Measurements from ENCODE around the gene PRDM16. TPM values are rescaled to one million over a fixed set of nuclear protein-coding genes. Genes with fewer than 3 reads are reported as not detected.
A peak's percentile ranks its signal among the peaks of the same experiment; 100 is the strongest.

PRDM16 gene
- total RNA-seq (2014; rRNA removed; shearing (Covaris generic)), result 1.2 and 1.4 TPM in 2 replicates

- H3K4me1 ChIP-seq, result no peaks in the 10 kb centered on the region
- DNase-seq, result peak; percentile 52 to 66
- H3K9me3 ChIP-seq (replicated peaks), result no peaks in the 10 kb centered on the region
- H3K27me3 ChIP-seq, result no peaks in the 10 kb centered on the region; the same call in 1 of the 2 replicates
- H3K27ac ChIP-seq, result no peak within 1 kb of the TSS
- H3K4me3 ChIP-seq, result peak within 1 kb of the TSS; percentile 57
- no peaks in the 10 kb centered on the region for H3K36me3 ChIP-seq
Measured at GRCh38 chr1:3068564-3069431, at the start of gene PRDM16. TSS of gene PRDM16 (plus strand) at chr1:3069203. CDS start at chr1:3069260, 57 bp downstream.

GRCh38 chr1:3019516-3020051 lies 49.4 kb upstream of the PRDM16 start:
- Histone ChIP-seq H3K27ac (no peak overlapping the region), H3K4me3 (no peak overlapping the region), H3K4me1 (no peaks in the 10 kb centered on the region), H3K36me3 (no peaks in the 10 kb centered on the region), H3K27me3 (peaks cover 16% of the 10 kb centered on the region; the same call in 1 of the 2 replicates), H3K9me3 (replicated peaks) (no peaks in the 10 kb centered on the region)
- DNase-seq, result no peak

GRCh38 chr1:3020263-3020909 lies 48.6 kb upstream of the PRDM16 start:
- Histone ChIP-seq H3K36me3 (no peaks in the 10 kb centered on the region), H3K4me1 (no peaks in the 10 kb centered on the region), H3K4me3 (no peak overlapping the region), H3K9me3 (replicated peaks) (no peaks in the 10 kb centered on the region), H3K27ac (no peak overlapping the region), H3K27me3 (peaks cover 17% of the 10 kb centered on the region; the same call in 1 of the 2 replicates)
- no peak for DNase-seq

GRCh38 chr1:3021233-3021671 lies 47.8 kb upstream of the PRDM16 start, which contains the start of gene ACTRT2:
TSS of gene ACTRT2 (plus strand) at chr1:3021467. CDS start at chr1:3021687, 220 bp downstream.
- H3K36me3 ChIP-seq, result no peaks in the 10 kb centered on the region
- no peaks in the 10 kb centered on the region for H3K4me1 ChIP-seq
- H3K9me3 ChIP-seq (replicated peaks), result no peaks in the 10 kb centered on the region
- no peak within 1 kb of the TSS for H3K27ac ChIP-seq
- peaks cover 14% of the 10 kb centered on the region; the same call in 1 of the 2 replicates for H3K27me3 ChIP-seq
- H3K4me3 ChIP-seq, result no peak within 1 kb of the TSS
- no peak for DNase-seq

GRCh38 chr1:3021801-3022401 lies 47.1 kb upstream of the PRDM16 start:
- H3K4me1 ChIP-seq, result no peaks in the 10 kb centered on the region
- no peak overlapping the region for H3K4me3 ChIP-seq
- H3K9me3 ChIP-seq (replicated peaks), result no peaks in the 10 kb centered on the region
- no peak for DNase-seq
- peaks cover 14% of the 10 kb centered on the region; the same call in 1 of the 2 replicates for H3K27me3 ChIP-seq
- no peak overlapping the region for H3K27ac ChIP-seq
- H3K36me3 ChIP-seq, result no peaks in the 10 kb centered on the region

GRCh38 chr1:3022511-3022973 lies 46.5 kb upstream of the PRDM16 start:
- Histone ChIP-seq H3K36me3 (no peaks in the 10 kb centered on the region), H3K27ac (no peak overlapping the region), H3K9me3 (replicated peaks) (no peaks in the 10 kb centered on the region), H3K4me3 (no peak overlapping the region), H3K27me3 (peaks cover 11% of the 10 kb centered on the region), H3K4me1 (no peaks in the 10 kb centered on the region)
- DNase-seq, result no peak

- no peak overlapping the region for H3K4me3 ChIP-seq
- H3K36me3 ChIP-seq, result no peaks in the 10 kb centered on the region
- no peak overlapping the region for H3K27ac ChIP-seq
- no peak for DNase-seq
- peaks cover 12% of the 10 kb centered on the region for H3K27me3 ChIP-seq
- H3K4me1 ChIP-seq, result no peaks in the 10 kb centered on the region
- H3K9me3 ChIP-seq (replicated peaks), result no peaks in the 10 kb centered on the region
Measured at GRCh38 chr1:3022976-3023375, 46.0 kb upstream of the PRDM16 start.

- H3K9me3 ChIP-seq (replicated peaks), result no peaks in the 10 kb centered on the region
- DNase-seq, result no peak
- H3K4me3 ChIP-seq, result no peak overlapping the region
- peaks cover 19% of the 10 kb centered on the region for H3K27me3 ChIP-seq
- H3K36me3 ChIP-seq, result no peaks in the 10 kb centered on the region
- no peak overlapping the region for H3K27ac ChIP-seq
- H3K4me1 ChIP-seq, result no peaks in the 10 kb centered on the region
Measured at GRCh38 chr1:3024019-3024418, 45.0 kb upstream of the PRDM16 start.

GRCh38 chr1:3024588-3024987 lies 44.4 kb upstream of the PRDM16 start:
- H3K4me3 ChIP-seq, result no peak overlapping the region
- no peaks in the 10 kb centered on the region for H3K4me1 ChIP-seq
- no peak overlapping the region for H3K27ac ChIP-seq
- no peak for DNase-seq
- H3K9me3 ChIP-seq (replicated peaks), result no peaks in the 10 kb centered on the region
- peaks cover 21% of the 10 kb centered on the region for H3K27me3 ChIP-seq
- H3K36me3 ChIP-seq, result no peaks in the 10 kb centered on the region

- Histone ChIP-seq H3K27me3 (peaks cover 37% of the 10 kb centered on the region), H3K4me1 (no peaks in the 10 kb centered on the region), H3K27ac (no peak overlapping the region), H3K36me3 (no peaks in the 10 kb centered on the region), H3K9me3 (replicated peaks) (no peaks in the 10 kb centered on the region), H3K4me3 (no peak overlapping the region)
- no peak for DNase-seq
Measured at GRCh38 chr1:3026124-3026523, 42.9 kb upstream of the PRDM16 start.

GRCh38 chr1:3026581-3027391 lies 42.2 kb upstream of the PRDM16 start:
- no peaks in the 10 kb centered on the region for H3K9me3 ChIP-seq (replicated peaks)
- peaks cover 43% of the 10 kb centered on the region for H3K27me3 ChIP-seq
- no peaks in the 10 kb centered on the region for H3K4me1 ChIP-seq
- H3K4me3 ChIP-seq, result no peak overlapping the region
- no peaks in the 10 kb centered on the region for H3K36me3 ChIP-seq
- no peak overlapping the region for H3K27ac ChIP-seq
- no peak for DNase-seq

GRCh38 chr1:3027611-3028371 lies 41.2 kb upstream of the PRDM16 start:
- H3K27me3 ChIP-seq, result peaks cover 53% of the 10 kb centered on the region
- DNase-seq, result no peak

GRCh38 chr1:3028531-3029282 lies 40.3 kb upstream of the PRDM16 start:
- no peak for DNase-seq
- H3K36me3 ChIP-seq, result no peaks in the 10 kb centered on the region
- H3K4me3 ChIP-seq, result no peak overlapping the region
- H3K27me3 ChIP-seq, result peaks cover 60% of the 10 kb centered on the region
- no peak overlapping the region for H3K27ac ChIP-seq
- no peaks in the 10 kb centered on the region for H3K4me1 ChIP-seq
- H3K9me3 ChIP-seq (replicated peaks), result no peaks in the 10 kb centered on the region

More at GRCh38 chr1:3027611-3028371, 41.2 kb upstream of the PRDM16 start:
- Histone ChIP-seq H3K4me1 (no peaks in the 10 kb centered on the region), H3K9me3 (replicated peaks) (no peaks in the 10 kb centered on the region), H3K36me3 (no peaks in the 10 kb centered on the region), H3K4me3 (no peak overlapping the region), H3K27ac (no peak overlapping the region)
